Activated T-cell treated with anti-CD3 and anti-CD28 coated beads, Interleukin-2, amount 50 U/mL, for 24 hours (primary cell): Measurements from ENCODE around the gene MRTFA.

ENCODE experiments used
- DNase-seq: peaks from one replicate; pipeline ENCODE4 v3.0.0-alpha.2; 2020
- H3K27ac Mint-ChIP-seq: 2 replicates; pipeline ENCODE4 v1.8.0; 2020; ENCODE audit warnings: mild to moderate bottlenecking, mixed read lengths
- H3K27me3 Mint-ChIP-seq: 2 replicates; pipeline ENCODE4 v1.8.0; 2020; ENCODE audit warnings: mixed read lengths
- H3K36me3 Mint-ChIP-seq: 2 replicates; pipeline ENCODE4 v1.8.0; 2020; ENCODE audit warnings: low read depth, mixed read lengths
- H3K4me1 Mint-ChIP-seq: 2 replicates; pipeline ENCODE4 v1.8.0; 2020; ENCODE audit warnings: low read depth, mixed read lengths
- H3K4me3 Mint-ChIP-seq: 2 replicates; pipeline ENCODE4 v1.8.0; 2020; ENCODE audit warnings: mild to moderate bottlenecking, moderate library complexity, mixed read lengths
- H3K9me3 Mint-ChIP-seq: 2 replicates; pipeline ENCODE4 v1.8.0; 2020; ENCODE audit warnings: mixed read lengths

MRTFA gene

DNA sequence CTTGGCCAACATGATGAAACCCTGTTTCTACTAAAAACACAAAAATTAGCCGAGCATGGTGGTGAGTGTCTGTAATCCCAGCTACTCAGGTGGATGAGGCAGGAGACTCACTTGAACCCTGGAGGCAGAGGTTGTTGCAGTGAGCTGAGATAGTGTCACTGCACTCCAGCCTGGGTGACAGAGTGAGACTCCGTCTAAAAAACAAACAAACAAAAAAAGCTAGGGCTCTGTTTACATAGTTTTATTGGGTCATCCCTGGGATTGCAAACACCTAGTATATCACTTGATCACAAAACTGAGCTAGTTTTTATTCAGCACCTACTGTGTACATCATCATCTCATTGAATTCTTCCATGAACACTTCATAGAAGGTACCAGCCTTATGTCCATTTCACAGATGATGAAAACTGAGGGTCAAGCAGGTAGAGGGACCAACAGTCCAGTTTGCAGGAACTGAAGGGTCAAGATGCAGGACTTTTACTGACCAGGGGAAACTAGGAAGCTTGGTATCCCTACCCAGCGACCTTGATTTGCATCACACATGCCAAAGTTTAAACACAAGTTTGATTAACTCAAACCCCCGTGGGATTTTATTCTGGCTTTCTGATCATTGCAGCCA, 9.2 kb upstream of the MRTFA start:
- Mint-ChIP-seq H3K4me3 (no peak overlapping the region), H3K4me1 (peaks cover 10% of the 10 kb centered on the region), H3K27ac (no peak overlapping the region), H3K36me3 (no peaks in the 10 kb centered on the region), H3K27me3 (no peaks in the 10 kb centered on the region), H3K9me3 (no peaks in the 10 kb centered on the region)
- peak; percentile 2 for DNase-seq

DNA sequence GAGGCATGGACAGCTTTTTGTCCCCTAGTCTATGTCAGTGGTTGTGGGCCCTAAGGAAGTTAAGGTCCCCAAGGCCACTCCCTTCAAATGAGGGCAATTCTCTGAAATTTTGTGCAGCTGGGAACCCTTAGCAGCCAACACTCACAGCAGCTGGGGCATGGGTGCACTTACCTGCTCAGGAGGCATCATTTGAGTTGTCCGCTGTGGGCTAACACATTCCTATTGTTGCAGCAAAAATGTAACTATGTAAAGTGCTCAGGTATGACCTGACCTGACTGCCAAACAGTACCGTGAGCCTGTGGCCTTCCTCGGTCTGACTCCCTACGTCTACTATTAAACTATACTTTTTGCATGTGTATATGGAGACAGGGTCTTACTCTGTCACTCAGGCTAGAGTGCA, 5.8 kb upstream of the MRTFA start:
- DNase-seq: no peak
- H3K4me1 Mint-ChIP-seq: peaks cover 11% of the 10 kb centered on the region
- H3K9me3 Mint-ChIP-seq: no peaks in the 10 kb centered on the region
- no peaks in the 10 kb centered on the region for H3K27me3 Mint-ChIP-seq
- no peak overlapping the region for H3K27ac Mint-ChIP-seq
- no peaks in the 10 kb centered on the region for H3K36me3 Mint-ChIP-seq
- no peak overlapping the region for H3K4me3 Mint-ChIP-seq

DNA sequence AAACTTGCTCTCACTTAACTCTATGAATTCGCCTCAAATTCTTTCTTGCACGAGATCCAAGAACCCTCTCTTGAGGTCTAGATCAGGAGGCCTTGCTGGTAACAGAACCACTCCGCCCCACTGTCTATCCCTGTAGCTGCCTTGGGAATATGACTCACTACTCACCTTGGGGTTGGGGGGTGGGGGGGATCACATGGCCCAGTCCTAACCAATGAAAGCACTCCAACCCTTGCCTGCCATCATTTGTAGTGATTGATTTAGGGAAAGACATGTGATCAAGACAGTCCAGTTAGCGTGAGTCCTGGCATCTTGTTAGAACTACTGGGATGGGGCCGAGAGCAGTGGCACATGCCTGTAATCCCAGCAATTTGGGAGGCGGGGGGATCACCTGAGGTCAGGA, 4.8 kb upstream of the MRTFA start:
- Mint-ChIP-seq H3K27ac (no peak overlapping the region), H3K4me1 (peaks cover 12% of the 10 kb centered on the region), H3K9me3 (no peaks in the 10 kb centered on the region), H3K36me3 (peaks cover 7% of the 10 kb centered on the region), H3K4me3 (no peak overlapping the region), H3K27me3 (no peaks in the 10 kb centered on the region)
- DNase-seq: no peak

DNA sequence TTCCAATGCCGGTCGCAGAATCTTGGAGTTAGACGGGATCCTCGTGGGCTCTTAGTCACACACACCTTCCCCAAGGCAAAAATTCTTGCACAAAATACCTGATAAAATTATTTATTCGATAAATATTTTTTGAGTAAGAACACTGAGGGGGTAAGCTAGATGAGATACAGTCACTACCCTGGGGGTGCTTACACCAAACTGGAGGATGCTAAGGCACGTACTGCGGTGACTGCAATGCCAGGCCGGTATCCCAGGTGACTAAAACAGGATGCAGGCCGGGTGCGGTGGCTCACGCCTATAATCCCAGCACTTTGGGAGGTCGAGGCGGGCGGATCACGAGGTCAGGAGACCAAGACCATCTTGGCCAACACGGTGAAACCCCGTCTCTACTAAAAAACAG, 1.7 kb upstream of the MRTFA start:
- Mint-ChIP-seq H3K4me3 (peak overlapping the region; percentile 93), H3K4me1 (peaks cover 30% of the 10 kb centered on the region), H3K27ac (no peak overlapping the region), H3K27me3 (no peaks in the 10 kb centered on the region), H3K36me3 (peaks cover 13% of the 10 kb centered on the region), H3K9me3 (no peaks in the 10 kb centered on the region)
- no peak for DNase-seq

DNA sequence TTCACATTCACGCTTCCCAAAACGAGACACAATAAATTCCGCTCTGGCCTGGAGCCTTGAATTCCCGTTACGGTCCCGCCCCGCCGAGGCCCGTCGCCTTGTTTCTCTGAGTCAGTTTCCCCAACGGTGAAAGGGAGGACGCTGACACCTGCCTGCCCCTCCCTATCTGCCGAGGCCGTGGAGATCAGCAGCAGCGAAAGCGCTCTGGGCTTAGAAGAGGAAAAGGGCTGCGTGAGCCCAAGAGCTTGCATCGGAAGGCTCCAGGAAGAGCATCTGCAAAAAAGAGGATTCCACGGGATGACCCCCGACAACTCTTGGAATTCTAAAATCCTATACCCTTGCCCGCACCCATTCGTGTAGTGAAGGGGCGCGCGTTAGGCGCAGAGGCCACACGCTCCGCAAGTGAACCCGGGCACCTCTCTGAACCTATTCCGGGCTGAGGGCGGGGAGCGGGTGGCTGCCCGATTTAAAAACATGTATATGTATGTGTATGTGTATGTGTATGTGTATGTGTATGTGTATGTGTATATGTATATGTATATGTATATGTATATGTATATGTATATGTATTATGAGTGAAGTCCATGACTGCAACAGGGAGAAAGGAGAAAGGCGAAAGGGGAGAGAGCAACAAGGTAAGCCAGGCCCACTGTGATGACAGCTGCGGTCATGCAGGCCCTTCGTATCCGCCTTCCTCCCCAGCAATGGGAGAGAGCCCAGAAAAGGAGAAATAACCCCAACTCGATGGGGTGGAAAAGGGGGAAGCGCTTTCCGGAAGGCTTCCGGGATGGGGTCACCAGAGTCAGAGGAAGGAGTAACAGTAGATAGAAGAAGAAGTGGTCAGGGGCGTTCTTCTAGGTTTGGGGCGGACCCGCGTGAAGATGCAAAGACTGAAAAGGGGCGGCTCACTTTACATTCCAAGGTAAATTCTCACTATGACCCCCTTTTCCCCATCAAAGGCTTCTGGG, 948 bp upstream of the MRTFA start:
- Mint-ChIP-seq H3K4me1 (peaks cover 38% of the 10 kb centered on the region), H3K27ac (peak overlapping the region; percentile 99), H3K9me3 (no peaks in the 10 kb centered on the region), H3K27me3 (no peaks in the 10 kb centered on the region), H3K4me3 (peak overlapping the region; percentile 93), H3K36me3 (peaks cover 14% of the 10 kb centered on the region)
- DNase-seq: no peak

DNA sequence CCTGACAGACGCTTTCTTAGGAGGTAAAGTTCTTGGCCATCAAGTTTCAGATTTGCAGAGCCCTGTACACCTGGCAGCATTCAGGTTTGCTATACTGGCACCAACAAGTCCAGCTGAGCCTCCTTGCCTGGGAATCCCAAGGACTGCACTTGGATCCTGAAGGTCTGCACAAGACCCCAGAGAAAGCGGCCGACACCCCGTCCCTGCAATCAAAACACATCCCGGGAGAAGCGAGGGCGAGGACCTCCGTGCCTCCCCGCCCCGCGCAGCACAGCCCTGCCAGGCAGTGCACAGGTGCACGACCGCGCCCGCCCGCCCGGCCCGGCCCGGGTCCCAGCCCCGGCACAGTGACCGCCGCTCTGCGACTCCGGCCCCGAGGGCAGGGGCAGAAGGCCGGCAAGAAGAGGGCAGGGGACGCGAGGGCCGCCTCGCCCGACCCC, 559 bp downstream of the MRTFA start:
- Mint-ChIP-seq H3K4me3 (peak overlapping the region; percentile 93), H3K27ac (peak overlapping the region; percentile 90), H3K27me3 (no peaks in the 10 kb centered on the region), H3K9me3 (no peaks in the 10 kb centered on the region), H3K4me1 (peaks cover 51% of the 10 kb centered on the region), H3K36me3 (peaks cover 16% of the 10 kb centered on the region)
- DNase-seq: no peak

DNA sequence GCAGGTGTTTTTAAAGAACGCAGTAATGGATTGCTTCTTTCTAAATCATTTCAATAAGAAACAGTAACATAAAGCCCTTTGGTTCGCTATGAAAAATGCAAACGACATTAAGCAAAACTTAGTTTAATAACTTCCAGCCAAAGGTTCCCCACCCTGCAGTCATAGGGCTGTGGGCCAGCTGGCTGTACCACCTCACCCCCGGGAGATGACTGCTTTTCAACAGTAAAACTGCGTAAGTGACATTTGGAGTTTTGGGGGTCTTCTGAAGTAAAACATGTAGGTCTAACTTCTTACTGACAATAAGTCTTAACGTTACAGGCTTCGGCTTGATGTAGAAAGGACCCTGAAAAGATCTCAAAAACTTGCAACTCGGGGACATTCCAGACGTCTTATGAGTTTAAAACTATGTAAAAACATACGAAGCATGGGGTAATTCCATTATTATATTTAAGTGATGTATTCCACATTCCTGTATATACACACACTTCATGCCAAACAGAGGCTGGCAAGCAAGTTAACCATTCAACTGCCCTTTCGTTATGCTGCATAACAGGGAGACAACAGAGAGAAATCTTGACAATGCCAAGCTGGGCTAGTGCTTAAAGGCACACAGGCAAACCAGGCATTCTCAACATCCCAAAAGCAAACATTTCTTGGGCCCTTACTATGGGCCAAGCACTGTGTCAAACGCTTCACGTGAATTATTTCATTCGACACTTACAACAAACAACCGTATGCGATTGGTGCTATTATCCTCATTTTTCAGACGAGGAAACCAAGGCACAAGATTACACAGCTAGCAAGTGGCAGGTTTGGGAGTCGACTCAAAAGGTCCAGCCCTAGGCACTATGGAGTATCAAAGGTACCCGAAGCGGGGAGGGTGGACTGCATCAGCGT, 1.2 kb downstream of the MRTFA start:
- Mint-ChIP-seq H3K27me3 (no peaks in the 10 kb centered on the region), H3K36me3 (peaks cover 16% of the 10 kb centered on the region), H3K9me3 (no peaks in the 10 kb centered on the region), H3K27ac (peak overlapping the region; percentile 90), H3K4me3 (peak overlapping the region; percentile 93), H3K4me1 (peaks cover 54% of the 10 kb centered on the region)
- no peak for DNase-seq

DNA sequence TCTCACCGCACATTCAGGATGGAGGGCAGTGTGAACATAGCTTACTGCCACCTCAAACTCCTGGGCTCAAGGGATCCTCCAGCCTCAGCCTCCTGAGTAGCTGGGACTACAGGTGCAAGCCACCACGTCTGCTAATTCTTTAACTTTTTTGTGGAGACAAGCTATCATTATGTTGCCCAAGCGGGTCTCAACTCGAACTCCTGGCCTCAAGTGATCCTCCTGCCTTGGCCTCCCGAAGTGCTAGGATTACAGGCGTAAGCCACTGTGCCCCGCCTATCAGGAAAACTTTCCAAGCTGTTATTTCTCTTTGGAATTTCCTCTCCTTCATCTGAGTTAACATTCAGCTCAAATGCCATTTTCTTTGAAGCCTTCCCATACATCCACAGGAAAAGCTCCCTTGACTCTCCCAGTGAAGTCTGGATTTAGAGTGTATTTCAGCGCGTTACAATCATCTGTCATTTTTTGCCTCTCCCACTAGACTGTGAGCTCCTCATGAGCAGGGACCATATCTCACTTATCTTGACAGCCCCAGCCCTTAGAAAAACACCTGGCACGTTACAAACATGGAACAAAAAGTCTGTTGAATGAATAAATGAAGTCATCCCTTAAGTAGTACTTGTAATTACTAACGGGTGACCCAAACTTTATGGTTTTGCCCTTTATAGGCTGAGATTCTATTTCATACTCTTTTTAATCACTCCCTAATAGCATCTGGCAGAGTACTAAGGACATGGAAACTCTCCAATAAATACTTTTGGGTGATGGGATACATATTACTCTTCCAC, 2.2 kb downstream of the MRTFA start:
- peaks cover 58% of the 10 kb centered on the region for H3K4me1 Mint-ChIP-seq

DNA sequence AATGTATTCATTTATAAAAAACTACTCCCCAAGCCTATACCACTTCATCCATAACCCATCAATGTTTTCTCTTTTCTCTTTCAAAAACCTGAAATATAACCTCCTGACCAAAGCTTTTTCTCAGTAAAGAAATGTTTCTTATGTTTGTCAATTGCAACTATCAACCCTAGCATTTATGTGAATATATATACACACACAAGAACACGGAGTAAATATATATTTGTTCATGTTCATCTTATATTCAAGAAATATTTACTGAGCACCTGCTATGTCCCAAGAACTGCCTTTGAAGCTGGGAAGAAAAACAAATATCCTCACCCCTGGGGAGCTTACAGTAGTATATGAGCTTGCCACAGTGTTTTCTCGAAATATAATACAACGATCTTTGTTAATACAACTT, 3.5 kb downstream of the MRTFA start:
- peaks cover 69% of the 10 kb centered on the region for H3K4me1 Mint-ChIP-seq
- peaks cover 16% of the 10 kb centered on the region for H3K36me3 Mint-ChIP-seq
- no peaks in the 10 kb centered on the region for H3K27me3 Mint-ChIP-seq
- no peak overlapping the region for H3K27ac Mint-ChIP-seq
- no peak for DNase-seq
- H3K9me3 Mint-ChIP-seq: no peaks in the 10 kb centered on the region
- no peak overlapping the region for H3K4me3 Mint-ChIP-seq

More for the DNA sequence above, 2.2 kb downstream of the MRTFA start:
- H3K4me3 Mint-ChIP-seq: peak overlapping the region; percentile 93
- DNase-seq: no peak
- no peak overlapping the region for H3K27ac Mint-ChIP-seq
- H3K36me3 Mint-ChIP-seq: peaks cover 16% of the 10 kb centered on the region
- no peaks in the 10 kb centered on the region for H3K27me3 Mint-ChIP-seq
- no peaks in the 10 kb centered on the region for H3K9me3 Mint-ChIP-seq

DNA sequence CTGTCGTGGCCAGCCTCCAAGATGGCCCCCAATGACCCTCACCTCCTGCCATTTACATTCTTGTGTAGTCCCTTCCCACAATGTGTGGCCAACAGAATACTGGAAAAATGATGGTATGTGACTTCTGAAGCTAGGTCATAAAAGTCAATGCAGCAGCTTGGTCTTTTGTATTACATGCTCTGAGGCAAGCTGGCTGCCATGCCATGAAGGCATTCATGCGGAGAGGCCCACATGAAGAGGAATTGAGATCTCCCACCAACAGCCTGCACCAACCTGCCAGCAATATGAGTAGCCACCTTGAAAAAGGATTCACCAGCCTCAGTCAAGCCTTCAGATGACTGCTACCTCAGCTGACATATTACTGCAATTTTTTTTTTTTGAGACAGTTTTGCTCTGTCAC, 4.6 kb downstream of the MRTFA start:
- Mint-ChIP-seq H3K9me3 (no peaks in the 10 kb centered on the region), H3K36me3 (peaks cover 12% of the 10 kb centered on the region), H3K27me3 (no peaks in the 10 kb centered on the region), H3K4me1 (peaks cover 73% of the 10 kb centered on the region), H3K27ac (no peak overlapping the region), H3K4me3 (no peak overlapping the region)
- no peak for DNase-seq

DNA sequence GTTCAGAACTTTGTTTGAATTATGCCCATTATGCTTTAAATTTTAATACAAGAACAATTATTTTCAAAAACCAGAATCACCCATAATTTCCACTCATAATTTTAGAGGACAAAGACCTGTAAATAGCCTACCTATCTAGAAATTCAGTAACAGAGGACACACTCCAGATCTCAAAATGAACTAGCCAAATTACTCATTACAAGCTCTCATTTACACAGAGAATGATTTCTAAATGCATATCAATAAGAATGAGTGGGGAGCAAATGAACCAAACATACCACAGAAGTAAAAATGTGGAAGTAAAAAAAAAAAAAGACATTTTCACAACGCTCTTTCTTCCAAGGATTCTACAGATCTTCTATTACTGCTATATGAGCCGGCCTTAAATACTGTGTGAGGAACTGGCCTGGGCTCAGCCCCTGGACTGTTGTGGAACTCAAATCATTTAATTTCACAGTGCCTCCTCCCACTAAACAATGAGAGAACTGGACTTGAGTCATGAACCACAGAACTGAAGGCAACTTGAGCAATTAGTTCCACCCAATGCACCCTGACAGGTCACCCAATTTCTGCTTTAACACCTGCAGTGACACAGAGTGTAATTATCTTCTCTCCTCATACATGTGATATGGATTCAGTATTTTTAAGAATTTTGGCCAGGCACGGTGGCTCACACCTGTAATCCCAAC, 8.0 kb downstream of the MRTFA start:
- no peaks in the 10 kb centered on the region for H3K27me3 Mint-ChIP-seq
- H3K4me1 Mint-ChIP-seq: peaks cover 67% of the 10 kb centered on the region
- H3K27ac Mint-ChIP-seq: peak overlapping the region; percentile 79
- peaks cover 2% of the 10 kb centered on the region for H3K36me3 Mint-ChIP-seq
- H3K9me3 Mint-ChIP-seq: no peaks in the 10 kb centered on the region
- DNase-seq: no peak
- H3K4me3 Mint-ChIP-seq: no peak overlapping the region

DNA sequence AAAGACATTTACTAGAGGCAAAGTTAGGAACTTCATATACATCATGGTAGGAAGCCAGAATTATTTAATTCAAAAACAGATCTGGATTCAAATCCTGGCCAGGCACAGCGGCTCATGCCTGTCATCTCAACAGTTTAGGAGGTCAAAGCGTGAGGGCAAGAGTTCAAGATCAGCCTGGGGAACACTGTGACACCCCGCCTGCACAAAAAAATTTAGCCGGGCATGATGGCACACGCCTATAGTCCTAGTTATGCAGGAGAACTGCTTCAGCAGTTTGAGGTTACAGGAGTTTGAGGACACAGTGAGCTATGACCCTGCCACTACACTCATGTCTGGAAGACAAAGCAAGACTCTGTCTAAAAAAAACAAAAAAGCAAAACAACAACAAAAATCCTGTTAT, 8.9 kb downstream of the MRTFA start:
- DNase-seq: no peak
- Mint-ChIP-seq H3K9me3 (peaks cover 3% of the 10 kb centered on the region), H3K36me3 (peaks cover 2% of the 10 kb centered on the region), H3K27ac (no peak overlapping the region), H3K27me3 (no peaks in the 10 kb centered on the region), H3K4me3 (no peak overlapping the region), H3K4me1 (peaks cover 61% of the 10 kb centered on the region)

DNA sequence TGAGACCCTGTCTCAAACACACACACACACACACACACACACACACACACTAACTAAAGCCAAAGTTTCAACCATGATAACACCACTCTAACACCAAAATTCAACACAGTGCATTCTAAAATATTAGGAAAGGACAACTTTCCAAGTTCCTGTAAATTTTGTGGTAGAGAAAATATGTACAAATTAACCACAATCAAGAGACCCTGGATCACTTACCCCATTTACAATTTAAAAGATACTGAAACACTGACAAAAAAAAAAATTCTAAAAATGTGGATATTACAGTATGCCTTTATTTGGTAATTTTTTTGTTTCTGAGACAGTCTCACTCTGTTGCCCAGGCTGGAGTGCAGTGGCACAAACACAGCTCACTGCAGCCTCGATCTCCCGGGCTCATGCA, 9.7 kb downstream of the MRTFA start:
- H3K36me3 Mint-ChIP-seq: peaks cover under 1% of the 10 kb centered on the region
- H3K4me3 Mint-ChIP-seq: no peak overlapping the region
- H3K9me3 Mint-ChIP-seq: peaks cover 7% of the 10 kb centered on the region
- no peak for DNase-seq
- H3K27ac Mint-ChIP-seq: no peak overlapping the region
- H3K4me1 Mint-ChIP-seq: peaks cover 55% of the 10 kb centered on the region
- no peaks in the 10 kb centered on the region for H3K27me3 Mint-ChIP-seq
